ENCODE results near the gene SLC29A3.
A peak's percentile ranks its signal among the peaks of the same experiment; 100 is the strongest.

SLC29A3 gene

GRCh38 chr10:71393841-71394475, 74.9 kb downstream of the SLC29A3 start:
- no peak for DNase-seq

GRCh38 chr10:71394926-71395562, 76.0 kb downstream of the SLC29A3 start:
- DNase-seq = no peak

GRCh38 chr10:71395621-71396020, 76.6 kb downstream of the SLC29A3 start:
- DNase-seq = no peak

- DNase-seq = peak; percentile 12
Measured at GRCh38 chr10:71396084-71396710, 77.1 kb downstream of the SLC29A3 start.

- DNase-seq = no peak
Measured at GRCh38 chr10:71396711-71397295, 77.7 kb downstream of the SLC29A3 start, which contains the start of gene CDH23. Gene CDH23, plus strand, starts transcription at chr10:71396920. Its CDS starts 42,912 bp downstream, at chr10:71439832.

GRCh38 chr10:71397296-71398212, 78.5 kb downstream of the SLC29A3 start:
- no peak for DNase-seq

- no peak for DNase-seq
Measured at GRCh38 chr10:71398976-71399375, 79.9 kb downstream of the SLC29A3 start.

- no peak for DNase-seq
Measured at GRCh38 chr10:71399946-71400345, 80.9 kb downstream of the SLC29A3 start.

- DNase-seq = no peak
Measured at GRCh38 chr10:71401056-71401455, 82.0 kb downstream of the SLC29A3 start.

- DNase-seq = no peak
Measured at GRCh38 chr10:71402005-71402404, 82.9 kb downstream of the SLC29A3 start.

GRCh38 chr10:71404503-71405295, 85.6 kb downstream of the SLC29A3 start:
- DNase-seq = no peak

- DNase-seq = no peak
Measured at GRCh38 chr10:71406878-71407277, 87.8 kb downstream of the SLC29A3 start.

GRCh38 chr10:71408436-71409225, 89.6 kb downstream of the SLC29A3 start:
- DNase-seq = no peak

GRCh38 chr10:71409516-71410104, 90.6 kb downstream of the SLC29A3 start:
- DNase-seq = no peak

Data from fibroblast of skin of scalp (primary cell).